ENCODE results near the gene HS3ST5. TPM values are rescaled to one million over a fixed set of nuclear protein-coding genes. Genes with fewer than 3 reads are reported as not detected.
"Not testable (repeated sequence)": the region's sequence is repeated elsewhere in the genome, so short reads cannot be mapped to it uniquely, and the experiment has no call there.

The HS3ST5 gene
- total RNA-seq, 3 donors from 2014 or later = not detected

GRCh38 chr6:114108119-114109002 lies 234.5 kb downstream of the HS3ST5 start:
- H3K4me3 Mint-ChIP-seq = no peak overlapping the region
- no peaks in the 10 kb centered on the region for H3K4me1 Mint-ChIP-seq (ENCODE audit: low read depth)
- no peaks in the 10 kb centered on the region for H3K36me3 Mint-ChIP-seq (ENCODE audit: insufficient read depth)
- ATAC-seq (no peak), DNase-seq (no peak)
- peaks cover 6% of the 10 kb centered on the region for H3K27me3 Mint-ChIP-seq (ENCODE audit: low read depth)
- no peaks in the 10 kb centered on the region for H3K9me3 Mint-ChIP-seq

DNA sequence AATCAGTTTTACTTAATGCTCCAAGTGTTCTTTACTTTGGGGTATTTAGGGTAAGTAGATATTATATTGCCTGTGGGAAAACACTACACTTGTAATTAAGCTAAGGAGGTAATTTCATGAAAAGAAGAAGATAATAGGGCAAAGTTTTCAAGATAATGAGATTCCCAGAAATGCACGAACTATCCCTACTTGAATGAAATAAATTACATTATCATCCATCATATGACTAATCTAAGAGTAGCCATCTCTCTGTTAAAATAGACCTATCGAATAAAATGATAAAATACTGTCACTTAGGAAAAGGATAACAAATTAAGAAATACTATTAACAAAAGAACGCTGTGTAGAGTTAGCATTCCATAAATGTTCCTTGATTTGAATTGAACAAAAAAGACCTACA lies 236.8 kb downstream of the HS3ST5 start:
- H3K4me3 Mint-ChIP-seq = no peak overlapping the region
- H3K27me3 Mint-ChIP-seq (ENCODE audit: low read depth) = peaks cover 4% of the 10 kb centered on the region
- no peak for DNase-seq
- H3K9me3 Mint-ChIP-seq = no peaks in the 10 kb centered on the region
- H3K36me3 Mint-ChIP-seq (ENCODE audit: insufficient read depth) = no peaks in the 10 kb centered on the region
- no peaks in the 10 kb centered on the region for H3K4me1 Mint-ChIP-seq (ENCODE audit: low read depth)
- ATAC-seq = no peak

GRCh38 chr6:114101255-114101654 lies 241.6 kb downstream of the HS3ST5 start:
- ATAC-seq (no peak), DNase-seq (no peak)
- Mint-ChIP-seq H3K4me1 (ENCODE audit: low read depth) (no peaks in the 10 kb centered on the region), H3K9me3 (no peaks in the 10 kb centered on the region), H3K27me3 (ENCODE audit: low read depth) (peaks cover 5% of the 10 kb centered on the region), H3K36me3 (ENCODE audit: insufficient read depth) (no peaks in the 10 kb centered on the region), H3K4me3 (no peak overlapping the region)

DNA sequence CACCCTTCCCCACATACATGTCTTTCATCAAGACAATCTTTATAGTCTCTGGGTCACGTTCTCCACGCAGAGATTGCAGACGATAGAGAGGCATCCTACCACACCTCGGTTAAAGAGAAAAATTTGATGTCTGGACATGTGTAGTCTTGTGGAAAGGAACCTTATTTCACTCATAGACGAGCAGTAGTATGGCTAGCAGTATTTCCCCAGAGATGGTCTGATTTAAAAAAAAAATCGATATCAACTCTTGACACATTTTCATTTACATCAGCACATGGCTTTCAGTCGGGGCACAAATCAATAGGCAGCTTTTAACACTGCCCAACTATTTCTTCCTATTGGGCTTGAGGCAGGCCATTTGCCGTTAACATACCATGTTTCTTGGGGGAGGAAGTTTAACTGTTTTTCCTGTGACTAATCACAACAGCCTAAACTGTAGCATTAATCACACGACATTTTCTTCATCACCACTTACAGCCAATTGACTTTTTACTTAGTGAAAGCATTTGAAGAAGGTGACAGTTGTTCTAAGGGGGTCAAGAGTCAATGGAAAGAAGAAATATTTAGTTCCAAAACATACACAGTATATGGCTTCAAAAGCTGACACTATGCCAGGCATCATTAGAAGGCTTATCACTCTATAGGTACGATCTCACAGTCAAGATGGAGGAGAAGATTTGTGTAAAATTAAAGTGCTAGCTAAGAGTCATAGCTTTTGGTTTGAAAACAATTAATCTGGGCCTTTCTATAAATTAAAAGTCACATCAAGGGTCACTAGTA lies 242.4 kb downstream of the HS3ST5 start:
- Mint-ChIP-seq H3K36me3 (ENCODE audit: insufficient read depth) (no peaks in the 10 kb centered on the region), H3K4me1 (ENCODE audit: low read depth) (no peaks in the 10 kb centered on the region), H3K9me3 (no peaks in the 10 kb centered on the region), H3K4me3 (no peak overlapping the region), H3K27me3 (ENCODE audit: low read depth) (peaks cover 5% of the 10 kb centered on the region)
- DNase-seq (no peak), ATAC-seq (no peak)

GRCh38 chr6:114096561-114097172 lies 246.2 kb downstream of the HS3ST5 start:
- ATAC-seq (no peak), DNase-seq (no peak)
- no peaks in the 10 kb centered on the region for H3K9me3 Mint-ChIP-seq
- H3K4me1 Mint-ChIP-seq (ENCODE audit: low read depth) = no peaks in the 10 kb centered on the region
- H3K27me3 Mint-ChIP-seq (ENCODE audit: low read depth) = peaks cover 2% of the 10 kb centered on the region
- H3K4me3 Mint-ChIP-seq = no peak overlapping the region
- H3K36me3 Mint-ChIP-seq (ENCODE audit: insufficient read depth) = no peaks in the 10 kb centered on the region

GRCh38 chr6:114092943-114093342 lies 249.9 kb downstream of the HS3ST5 start:
- H3K4me1 Mint-ChIP-seq (ENCODE audit: low read depth) = no peaks in the 10 kb centered on the region
- DNase-seq = no peak
- H3K27me3 Mint-ChIP-seq (ENCODE audit: low read depth) = no peaks in the 10 kb centered on the region
- H3K9me3 Mint-ChIP-seq = no peaks in the 10 kb centered on the region
- H3K4me3 Mint-ChIP-seq = no peak overlapping the region
- no peak for ATAC-seq
- H3K36me3 Mint-ChIP-seq (ENCODE audit: insufficient read depth) = no peaks in the 10 kb centered on the region

DNA sequence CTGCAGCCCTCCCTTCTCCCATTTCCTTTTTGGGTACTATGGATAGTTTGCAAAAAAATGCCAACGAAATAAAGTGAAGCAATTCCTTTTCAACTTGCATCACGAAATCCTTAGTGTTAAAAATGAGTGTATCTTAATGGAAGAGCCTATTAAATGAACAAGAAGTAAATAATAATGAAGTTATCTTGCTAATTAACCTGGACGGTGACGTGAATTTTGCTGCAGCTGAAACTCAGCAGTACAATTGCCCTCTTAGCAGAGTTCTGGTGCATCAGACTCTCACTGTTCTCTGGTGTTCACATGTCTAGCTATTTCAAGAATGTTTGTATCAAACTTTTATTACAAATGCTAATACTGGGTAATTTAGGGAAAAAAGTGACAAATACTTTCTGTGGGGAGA lies 252.2 kb downstream of the HS3ST5 start:
- H3K36me3 Mint-ChIP-seq (ENCODE audit: insufficient read depth) = no peaks in the 10 kb centered on the region
- no peak overlapping the region for H3K4me3 Mint-ChIP-seq
- peaks cover 4% of the 10 kb centered on the region for H3K27me3 Mint-ChIP-seq (ENCODE audit: low read depth)
- DNase-seq (no peak), ATAC-seq (no peak)
- H3K9me3 Mint-ChIP-seq = no peaks in the 10 kb centered on the region
- no peaks in the 10 kb centered on the region for H3K4me1 Mint-ChIP-seq (ENCODE audit: low read depth)

DNA sequence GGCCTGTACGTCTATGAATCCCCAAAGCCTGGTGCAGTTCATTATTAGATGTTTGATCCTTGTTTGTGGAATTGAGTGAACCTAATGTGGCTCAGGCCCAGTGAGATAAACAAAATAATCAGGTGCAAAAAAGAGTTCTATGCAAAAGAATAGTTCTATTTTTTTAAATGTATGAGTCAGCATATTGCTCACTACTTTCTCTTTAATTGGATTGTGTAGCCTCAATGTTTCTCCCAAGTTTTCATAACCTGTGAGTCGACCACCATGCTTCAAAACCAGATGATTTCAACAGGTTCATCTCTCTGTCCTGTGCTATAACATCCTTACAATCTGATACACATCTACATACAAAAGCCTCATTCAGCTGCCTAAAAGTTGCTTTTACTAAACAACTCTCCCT lies 255.3 kb downstream of the HS3ST5 start:
- no peaks in the 10 kb centered on the region for H3K9me3 Mint-ChIP-seq

DNA sequence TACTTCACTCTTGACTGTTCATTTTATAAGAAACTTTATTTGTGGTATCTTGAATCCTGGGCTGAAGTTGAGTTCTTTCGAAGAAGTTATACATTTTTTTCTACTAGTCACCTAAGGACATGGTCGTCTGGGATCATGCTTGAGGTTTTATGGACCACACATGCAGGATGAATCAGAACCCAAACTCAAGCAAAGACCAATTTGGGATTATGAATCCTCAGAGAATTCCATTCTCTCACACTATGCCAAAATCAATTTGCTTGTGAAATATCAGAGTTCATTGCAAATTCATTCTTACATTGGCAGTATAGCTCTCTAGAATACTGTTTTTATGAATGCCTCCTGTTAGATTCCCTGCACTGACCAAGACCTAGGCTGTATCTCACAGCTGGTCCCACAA lies 257.6 kb downstream of the HS3ST5 start:
- no peak overlapping the region for H3K4me3 Mint-ChIP-seq
- DNase-seq (no peak), ATAC-seq (no peak)
- peaks cover 3% of the 10 kb centered on the region for H3K9me3 Mint-ChIP-seq
- no peaks in the 10 kb centered on the region for H3K4me1 Mint-ChIP-seq (ENCODE audit: low read depth)
- peaks cover 17% of the 10 kb centered on the region for H3K27me3 Mint-ChIP-seq (ENCODE audit: low read depth)
- H3K36me3 Mint-ChIP-seq (ENCODE audit: insufficient read depth) = no peaks in the 10 kb centered on the region

More for the DNA sequence above, 255.3 kb downstream of the HS3ST5 start:
- DNase-seq = no peak
- Mint-ChIP-seq H3K4me3 (no peak overlapping the region), H3K36me3 (ENCODE audit: insufficient read depth) (no peaks in the 10 kb centered on the region), H3K4me1 (ENCODE audit: low read depth) (no peaks in the 10 kb centered on the region), H3K27me3 (ENCODE audit: low read depth) (peaks cover 13% of the 10 kb centered on the region)
- no peak for ATAC-seq

- H3K4me3 Mint-ChIP-seq = no peak overlapping the region
- DNase-seq (no peak), ATAC-seq (no peak)
- peaks cover 17% of the 10 kb centered on the region for H3K27me3 Mint-ChIP-seq (ENCODE audit: low read depth)
- H3K9me3 Mint-ChIP-seq = peaks cover 3% of the 10 kb centered on the region
- no peaks in the 10 kb centered on the region for H3K4me1 Mint-ChIP-seq (ENCODE audit: low read depth)
- no peaks in the 10 kb centered on the region for H3K36me3 Mint-ChIP-seq (ENCODE audit: insufficient read depth)
Measured at GRCh38 chr6:114084327-114084890, 258.4 kb downstream of the HS3ST5 start.

GRCh38 chr6:114083251-114083650 lies 259.6 kb downstream of the HS3ST5 start:
- no peak overlapping the region for H3K4me3 Mint-ChIP-seq
- no peaks in the 10 kb centered on the region for H3K4me1 Mint-ChIP-seq (ENCODE audit: low read depth)
- ATAC-seq (no peak), DNase-seq (no peak)
- peaks cover 3% of the 10 kb centered on the region for H3K9me3 Mint-ChIP-seq
- peaks cover 17% of the 10 kb centered on the region for H3K27me3 Mint-ChIP-seq (ENCODE audit: low read depth)
- H3K36me3 Mint-ChIP-seq (ENCODE audit: insufficient read depth) = no peaks in the 10 kb centered on the region

DNA sequence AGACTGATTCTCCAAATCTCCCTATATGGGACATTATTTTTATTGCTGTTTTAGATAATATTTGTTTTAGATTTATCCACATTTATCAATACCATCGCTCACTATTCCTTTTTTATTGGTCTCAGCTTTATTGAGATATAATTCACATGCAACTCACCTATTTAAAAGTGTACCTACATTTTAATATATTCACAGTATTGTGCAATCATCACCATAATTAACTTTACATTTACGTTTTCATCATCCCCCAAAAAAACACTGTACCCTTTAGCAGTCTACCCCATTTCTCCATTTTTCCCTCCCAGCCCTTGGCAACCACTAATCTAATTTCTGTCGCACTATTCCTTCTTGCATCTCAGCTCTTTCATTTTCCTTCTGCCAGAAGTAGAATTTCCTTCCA lies 261.1 kb downstream of the HS3ST5 start:
- no peak overlapping the region for H3K4me3 Mint-ChIP-seq
- H3K27me3 Mint-ChIP-seq (ENCODE audit: low read depth) = peaks cover 14% of the 10 kb centered on the region
- no peak for DNase-seq
- ATAC-seq = no peak
- no peaks in the 10 kb centered on the region for H3K4me1 Mint-ChIP-seq (ENCODE audit: low read depth)
- no peaks in the 10 kb centered on the region for H3K36me3 Mint-ChIP-seq (ENCODE audit: insufficient read depth)
- peaks cover 3% of the 10 kb centered on the region for H3K9me3 Mint-ChIP-seq

DNA sequence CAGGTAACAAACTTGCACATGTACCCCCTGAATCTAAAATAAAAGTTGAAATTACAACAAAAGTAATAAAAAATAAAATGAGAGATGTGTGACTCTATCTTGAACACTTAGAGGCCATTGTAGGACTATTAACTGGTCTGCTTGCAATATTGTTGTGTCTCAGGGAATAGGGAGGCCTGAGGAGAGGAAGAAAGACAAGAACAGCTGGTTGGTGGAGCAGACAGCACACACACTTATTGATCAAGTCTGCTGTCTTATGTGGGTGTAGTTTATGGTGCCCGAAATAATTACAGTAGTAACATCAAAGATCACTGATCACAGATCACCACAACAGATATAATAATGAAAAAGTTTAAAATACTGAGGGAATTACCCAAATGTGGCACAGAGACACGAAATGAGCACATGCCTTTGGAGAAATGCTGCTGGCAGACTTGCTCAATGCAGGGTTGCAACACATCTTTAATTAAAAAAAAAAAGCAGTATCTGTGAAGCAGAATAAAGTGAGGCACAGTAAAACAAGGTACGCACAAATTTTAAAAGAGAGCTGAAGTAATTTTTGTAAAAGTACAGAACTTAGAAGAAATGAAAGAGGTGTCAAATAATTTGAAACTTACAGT lies 261.8 kb downstream of the HS3ST5 start:
- ATAC-seq = no peak
- DNase-seq = no peak
- Mint-ChIP-seq H3K4me3 (no peak overlapping the region), H3K36me3 (ENCODE audit: insufficient read depth) (no peaks in the 10 kb centered on the region), H3K9me3 (peaks cover 3% of the 10 kb centered on the region), H3K4me1 (ENCODE audit: low read depth) (no peaks in the 10 kb centered on the region), H3K27me3 (ENCODE audit: low read depth) (peaks cover 14% of the 10 kb centered on the region)

GRCh38 chr6:114080410-114080809 lies 262.4 kb downstream of the HS3ST5 start:
- not testable (repeated sequence) for H3K9me3 Mint-ChIP-seq; H3K4me3 Mint-ChIP-seq; H3K4me1 Mint-ChIP-seq (ENCODE audit: low read depth); DNase-seq; ATAC-seq; H3K36me3 Mint-ChIP-seq (ENCODE audit: insufficient read depth)
- peaks cover 13% of the 10 kb centered on the region for H3K27me3 Mint-ChIP-seq (ENCODE audit: low read depth)

All from activated T-cell treated with anti-CD3 and anti-CD28 coated beads, Interleukin-2, amount 50 U/mL, for 4 hours (primary cell).